ENCODE data around the gene GPR162. TPM values are rescaled to one million over a fixed set of nuclear protein-coding genes. Genes with fewer than 3 reads are reported as not detected.
"Not testable (repeated sequence)": the region's sequence is repeated elsewhere in the genome, so short reads cannot be mapped to it uniquely, and the experiment has no call there.

The GPR162 gene
- total RNA-seq, 2 donors from 2014 or later = 0.46 to 0.60 TPM

DNA sequence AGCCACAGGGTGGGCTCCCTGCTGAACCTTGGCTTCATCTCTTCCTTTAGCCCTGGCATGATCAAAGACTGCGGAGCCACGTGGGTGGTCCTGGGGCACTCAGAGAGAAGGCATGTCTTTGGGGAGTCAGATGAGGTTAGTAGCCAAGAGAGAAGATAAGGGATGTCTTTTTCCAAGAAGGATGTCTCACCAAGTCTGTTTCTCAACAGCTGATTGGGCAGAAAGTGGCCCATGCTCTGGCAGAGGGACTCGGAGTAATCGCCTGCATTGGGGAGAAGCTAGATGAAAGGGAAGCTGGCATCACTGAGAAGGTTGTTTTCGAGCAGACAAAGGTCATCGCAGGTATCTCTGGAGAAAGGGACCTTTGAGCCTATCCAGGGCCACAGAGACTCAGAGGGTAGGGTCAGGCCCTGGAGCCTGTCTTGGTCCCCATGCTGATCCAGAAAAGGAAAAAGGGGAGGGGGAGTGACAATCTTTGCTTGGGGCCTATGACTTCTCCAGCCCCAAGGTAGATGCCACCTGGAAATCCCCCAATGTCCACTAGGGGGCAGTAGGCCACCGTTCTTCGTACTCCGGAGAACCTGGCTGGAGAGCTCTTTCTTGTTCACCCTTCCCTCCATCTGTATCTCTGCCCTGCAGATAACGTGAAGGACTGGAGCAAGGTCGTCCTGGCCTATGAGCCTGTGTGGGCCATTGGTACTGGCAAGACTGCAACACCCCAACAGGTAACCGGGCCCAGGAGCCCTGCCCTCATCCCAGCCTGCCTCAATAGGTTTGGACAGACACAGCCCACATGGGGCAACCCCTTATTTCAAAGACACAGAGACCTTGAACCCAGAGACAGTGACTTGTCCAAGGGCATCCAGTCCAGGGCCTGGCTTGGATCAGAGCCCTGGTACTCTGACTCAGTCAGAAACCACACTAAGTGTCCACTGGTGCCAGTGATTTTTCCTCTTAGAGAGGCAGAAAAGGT is 47.7 kb downstream of the GPR162 start:
- ATAC-seq (peak in 1 of 2 donors; percentile 3), DNase-seq (ENCODE audit: low spot score in 2 of 2) (peak; percentile 80 to 86)
- H3K27ac Mint-ChIP-seq = peak overlapping the region; percentile 91 to 96
- no peaks in the 10 kb centered on the region for H3K9me3 Mint-ChIP-seq
- peaks cover 44 to 53% of the 10 kb centered on the region in 2 donors for H3K36me3 Mint-ChIP-seq

DNA sequence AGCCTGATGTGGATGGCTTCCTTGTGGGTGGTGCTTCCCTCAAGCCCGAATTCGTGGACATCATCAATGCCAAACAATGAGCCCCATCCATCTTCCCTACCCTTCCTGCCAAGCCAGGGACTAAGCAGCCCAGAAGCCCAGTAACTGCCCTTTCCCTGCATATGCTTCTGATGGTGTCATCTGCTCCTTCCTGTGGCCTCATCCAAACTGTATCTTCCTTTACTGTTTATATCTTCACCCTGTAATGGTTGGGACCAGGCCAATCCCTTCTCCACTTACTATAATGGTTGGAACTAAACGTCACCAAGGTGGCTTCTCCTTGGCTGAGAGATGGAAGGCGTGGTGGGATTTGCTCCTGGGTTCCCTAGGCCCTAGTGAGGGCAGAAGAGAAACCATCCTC is 48.7 kb downstream of the GPR162 start:
- Mint-ChIP-seq H3K36me3 (peaks cover 37 to 53% of the 10 kb centered on the region in 2 donors), H3K27ac (peak overlapping the region; percentile 91 to 96)
- H3K9me3 Mint-ChIP-seq; ATAC-seq; DNase-seq (ENCODE audit: low spot score in 2 of 2): not testable (repeated sequence)

DNA sequence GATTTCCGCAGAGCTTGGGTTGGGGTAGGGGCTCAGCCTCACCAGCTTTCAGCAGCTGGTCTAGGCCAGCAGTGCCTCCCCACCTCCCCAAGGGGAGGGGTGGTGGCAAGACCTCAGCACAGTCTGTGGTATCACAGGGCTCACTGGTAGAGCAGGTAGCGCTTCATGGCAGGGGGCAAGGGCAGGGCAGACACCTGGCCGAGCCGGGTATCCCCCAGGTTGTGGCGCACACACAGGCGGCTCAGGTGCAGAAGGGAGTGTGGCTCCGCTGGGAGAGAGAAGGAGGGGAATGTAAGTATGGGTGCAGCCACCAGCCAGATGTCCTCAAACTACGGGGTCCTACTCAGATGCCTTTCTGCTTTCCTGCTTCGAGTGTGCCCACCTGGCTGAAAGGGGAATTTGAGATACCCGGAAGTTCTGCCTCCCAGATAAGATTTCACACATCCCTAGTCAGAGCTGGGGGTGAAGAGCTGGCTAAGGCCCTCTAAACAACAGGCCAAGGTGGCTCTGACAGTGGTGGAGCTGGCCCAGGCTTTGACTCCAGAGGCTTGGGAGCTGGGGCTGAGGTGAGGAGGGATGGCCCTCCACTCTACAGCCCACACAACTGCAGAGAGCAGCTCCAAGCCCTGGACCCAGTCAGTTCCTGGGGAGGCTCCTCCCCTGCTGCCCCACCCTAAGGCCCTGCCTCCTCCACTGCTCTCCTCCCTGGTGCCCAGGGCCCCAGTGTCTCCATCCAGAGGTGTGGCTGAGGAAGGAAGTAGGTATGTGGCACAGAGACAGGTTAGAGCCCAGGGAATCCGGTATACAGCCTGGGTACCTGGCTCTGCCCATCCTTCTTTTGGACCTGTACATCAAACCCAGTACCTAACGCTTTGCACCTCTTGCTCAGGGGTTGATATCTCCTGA is 49.7 kb downstream of the GPR162 start:
- H3K36me3 Mint-ChIP-seq = peaks cover 40 to 59% of the 10 kb centered on the region in 2 donors
- ATAC-seq (peak in 1 of 2 donors; percentile 25), DNase-seq (ENCODE audit: low spot score in 2 of 2) (peak in 1 of 2 donors; percentile 55)
- peak overlapping the region; percentile 91 to 95 for H3K27ac Mint-ChIP-seq
- no peaks in the 10 kb centered on the region for H3K9me3 Mint-ChIP-seq

DNA sequence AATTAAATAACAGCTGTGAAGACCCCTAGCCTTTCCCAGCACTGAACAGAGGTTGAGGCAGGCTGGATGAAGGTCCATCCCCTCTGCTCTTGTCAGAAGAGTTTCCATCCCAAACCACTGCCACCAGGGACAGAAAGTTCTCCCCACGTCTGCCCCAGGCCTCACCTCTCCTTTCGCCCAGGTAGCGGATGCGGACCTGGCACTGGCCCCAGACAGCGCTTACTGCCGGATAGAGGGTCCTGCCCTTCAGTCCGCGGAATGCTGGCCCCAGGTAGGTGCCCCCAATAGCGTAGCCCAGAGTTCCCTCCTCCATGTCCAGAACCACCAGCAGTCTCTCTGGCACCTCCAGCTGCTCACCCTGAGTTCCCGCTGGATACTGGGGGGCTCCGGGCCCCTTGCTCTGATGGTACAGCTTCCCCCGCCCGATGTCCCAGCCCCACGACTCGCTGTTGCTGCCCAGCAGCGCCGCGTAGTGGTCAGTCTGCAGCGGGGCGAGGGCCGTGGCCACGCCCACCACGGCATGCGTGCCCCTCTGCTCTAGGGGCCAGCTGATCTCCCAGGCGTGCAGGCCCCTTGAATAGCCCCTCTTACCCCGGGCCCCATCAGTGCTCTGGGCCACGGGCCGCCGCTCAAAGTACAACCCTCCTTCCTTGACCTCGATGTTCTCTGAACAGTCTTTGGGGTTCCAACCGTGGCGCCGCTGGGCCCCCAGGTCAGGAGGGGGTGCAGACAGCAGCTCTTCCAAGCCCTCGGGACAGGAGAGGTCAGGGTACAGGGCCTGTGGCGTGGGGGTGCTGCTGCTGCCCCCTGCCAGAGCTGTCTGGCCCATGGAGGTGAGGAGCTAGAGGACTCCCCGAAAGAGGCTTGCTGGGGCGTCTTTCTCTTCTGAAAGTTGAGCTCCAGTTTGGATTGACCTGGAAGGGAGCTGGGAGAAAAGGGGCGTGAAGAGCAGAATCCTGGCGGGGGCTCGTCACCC is 50.7 kb downstream of the GPR162 start:
- ATAC-seq = peak; percentile 39 to 42
- peak overlapping the region; percentile 91 to 95 for H3K27ac Mint-ChIP-seq
- DNase-seq (ENCODE audit: low spot score in 2 of 2) = peak; percentile 87 to 94
- H3K36me3 Mint-ChIP-seq = peaks cover 45 to 65% of the 10 kb centered on the region in 2 donors
- no peaks in the 10 kb centered on the region for H3K9me3 Mint-ChIP-seq

DNA sequence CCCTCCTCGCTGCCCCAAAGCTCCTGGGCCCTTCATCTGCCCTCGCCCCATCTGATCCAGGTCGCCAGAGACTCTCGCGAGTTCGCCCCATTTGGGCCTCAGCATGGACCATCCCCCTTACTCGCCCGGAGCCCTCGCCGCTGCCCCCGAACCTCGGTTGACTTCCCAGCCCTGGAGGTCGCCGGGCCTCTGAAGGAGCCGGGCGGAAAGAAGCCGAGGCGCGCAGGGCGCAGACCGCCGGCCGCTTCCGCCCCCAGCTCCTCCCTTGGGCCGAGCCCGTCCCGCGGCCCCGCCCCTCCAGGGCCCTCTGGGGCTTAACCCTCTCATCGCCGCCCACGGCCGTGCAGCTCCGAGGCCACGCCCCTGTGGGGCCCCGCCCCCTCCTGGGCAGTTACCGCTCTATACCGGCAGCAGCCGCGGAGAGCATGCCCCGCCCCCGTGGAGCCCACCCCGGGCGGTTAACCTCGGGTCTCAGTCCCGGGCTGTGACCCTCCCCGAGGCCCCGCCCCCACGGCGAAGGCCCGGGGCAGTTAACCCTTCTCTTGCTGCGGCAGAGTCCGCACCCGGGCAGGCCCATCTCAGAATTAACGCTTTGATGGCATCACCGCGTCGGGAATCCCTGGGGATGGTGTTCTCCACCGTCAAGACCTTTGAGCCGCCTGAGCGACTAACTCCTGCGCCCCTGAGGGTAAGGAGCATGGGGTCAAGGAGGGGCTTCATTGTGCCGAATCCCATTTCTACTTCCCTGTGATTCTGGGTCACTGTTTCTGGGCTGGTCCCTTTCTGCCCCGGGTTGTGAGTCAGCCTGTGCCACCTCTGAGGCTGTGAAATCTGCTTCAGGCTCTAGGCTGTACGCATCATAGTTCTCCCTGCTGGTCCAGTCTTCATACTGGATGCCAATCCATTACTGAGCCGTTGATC is 51.7 kb downstream of the GPR162 start, which contains the start of gene SPSB2:
Gene SPSB2, minus strand, starts transcription at position 210 of the 921 bp plus-strand sequence. CDS start 402 bp downstream, outside the sequence.
- peak; percentile 76 to 84 for ATAC-seq
- Mint-ChIP-seq H3K36me3 (peaks cover 42 to 59% of the 10 kb centered on the region in 2 donors), H3K9me3 (no peaks in the 10 kb centered on the region), H3K27ac (peak within 1 kb of the TSS; percentile 91 to 95)
- DNase-seq (ENCODE audit: low spot score in 2 of 2) = peak; percentile 98 to 100

DNA sequence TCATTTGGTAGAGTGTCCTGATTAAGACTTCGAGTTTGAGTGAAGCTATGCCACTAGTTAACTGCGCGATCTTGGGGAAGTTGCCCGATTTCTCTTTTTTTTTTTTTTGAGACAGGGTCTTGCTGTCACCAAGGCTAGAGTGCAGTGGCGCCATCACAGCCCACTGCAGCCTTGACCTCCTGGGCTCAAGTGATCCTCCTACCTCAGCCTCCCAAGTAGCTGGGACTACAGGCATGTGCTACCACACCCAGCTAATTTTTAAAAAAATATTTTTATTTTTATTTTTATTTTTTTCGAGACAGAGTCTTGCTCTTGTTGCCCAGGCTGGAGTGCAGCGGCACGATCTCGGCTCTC is 52.4 kb downstream of the GPR162 start:
- DNase-seq (ENCODE audit: low spot score in 2 of 2); H3K9me3 Mint-ChIP-seq; ATAC-seq: not testable (repeated sequence)
- peak overlapping the region; percentile 91 to 95 for H3K27ac Mint-ChIP-seq
- peaks cover 36 to 53% of the 10 kb centered on the region in 2 donors for H3K36me3 Mint-ChIP-seq

Other genes with a start within 250 kb of the GPR162 start
- gene CHD4, start 214.4 kb upstream of the GPR162 start, total RNA-seq = 100 to 1,000 TPM; 288 to 307 TPM
- 1 to 10 TPM; 2.8 to 5.1 TPM for gene LPAR5, start 185.9 kb upstream of the GPR162 start, total RNA-seq
- gene ACRBP, start 174.4 kb upstream of the GPR162 start, total RNA-seq = 1 to 10 TPM; 2.1 to 2.8 TPM
- gene ING4, start 158.7 kb upstream of the GPR162 start, total RNA-seq = 10 to 100 TPM; 18.1 to 24.3 TPM
- gene ZNF384, start 132.4 kb upstream of the GPR162 start, total RNA-seq = 10 to 100 TPM; 77.1 to 92.6 TPM
- gene PIANP, start 121.0 kb upstream of the GPR162 start, total RNA-seq = 1 to 10 TPM in 1 of 2 donors, not detected in 1; 1.3 TPM
- 10 to 100 TPM; 34.2 to 42.9 TPM for gene COPS7A, start 97.8 kb upstream of the GPR162 start, total RNA-seq
- 100 to 1,000 TPM; 149 to 275 TPM for gene MLF2, start 68.7 kb upstream of the GPR162 start, total RNA-seq
- gene PTMS, start 55.5 kb upstream of the GPR162 start, total RNA-seq = 100 to 1,000 TPM in 1 of 2 donors, 10 to 100 TPM in 1; 76.0 to 163 TPM
- gene LAG3, start 49.3 kb upstream of the GPR162 start, total RNA-seq = 100 to 1,000 TPM in 1 of 2 donors, 10 to 100 TPM in 1; 71.3 to 117 TPM
- gene CD4, start 32.3 kb upstream of the GPR162 start, total RNA-seq = 100 to 1,000 TPM; 165 to 244 TPM
- 1 to 10 TPM in 1 of 2 donors, under 1 TPM in 1; 0.82 to 3.0 TPM for gene P3H3, start 6.6 kb downstream of the GPR162 start, total RNA-seq
- gene GNB3, start 19.1 kb downstream of the GPR162 start, total RNA-seq = 1 to 10 TPM in 1 of 2 donors, under 1 TPM in 1; 0.25 to 1.8 TPM
- gene CDCA3, start 29.5 kb downstream of the GPR162 start, total RNA-seq = 100 to 1,000 TPM; 110 to 147 TPM
- gene USP5, start 30.3 kb downstream of the GPR162 start, total RNA-seq = 100 to 1,000 TPM; 132 to 166 TPM
- gene TPI1, start 45.7 kb downstream of the GPR162 start, total RNA-seq = 1,000 to 10,000 TPM in 1 of 2 donors, 100 to 1,000 TPM in 1; 694 to 1,875 TPM
- 10 to 100 TPM in 1 of 2 donors, 1 to 10 TPM in 1; 1.4 to 11.7 TPM for gene SPSB2, start 51.5 kb downstream of the GPR162 start, total RNA-seq
- gene LRRC23, start 83.0 kb downstream of the GPR162 start, total RNA-seq = 10 to 100 TPM in 1 of 2 donors, 1 to 10 TPM in 1; 4.0 to 10.7 TPM
- gene ENO2, start 92.8 kb downstream of the GPR162 start, total RNA-seq = 100 to 1,000 TPM; 264 to 314 TPM
- 10 to 100 TPM; 29.9 to 73.5 TPM for gene ATN1, start 106.1 kb downstream of the GPR162 start, total RNA-seq
- not detected for gene RNU7-1, start 122.0 kb downstream of the GPR162 start, total RNA-seq
- 100 to 1,000 TPM; 229 to 609 TPM for gene C12orf57, start 122.2 kb downstream of the GPR162 start, total RNA-seq
- gene PTPN6, start 129.5 kb downstream of the GPR162 start, total RNA-seq = 100 to 1,000 TPM; 320 to 609 TPM
- 100 to 1,000 TPM; 387 to 423 TPM for gene PHB2, start 148.8 kb downstream of the GPR162 start, total RNA-seq
- gene EMG1, start 149.1 kb downstream of the GPR162 start, total RNA-seq = 10 to 100 TPM; 69.0 to 76.3 TPM
- 10 to 100 TPM; 22.0 to 31.9 TPM for gene LPCAT3, start 196.7 kb downstream of the GPR162 start, total RNA-seq
- gene C1S, start 238.9 kb downstream of the GPR162 start, total RNA-seq = 10 to 100 TPM in 1 of 2 donors, 1 to 10 TPM in 1; 4.8 to 21.9 TPM

Measured in activated naive CD4-positive, alpha-beta T cell treated with anti-CD3 and anti-CD28 coated beads, Interleukin-2, amount 50 U/mL, for 72 hours (primary cell).